Measurements from ENCODE around the gene FRMPD1. TPM values are rescaled to one million over a fixed set of nuclear protein-coding genes. Genes with fewer than 3 reads are reported as not detected.

FRMPD1 gene
- total RNA-seq, 1 donor from 2014 or later = 38.1 TPM

DNA sequence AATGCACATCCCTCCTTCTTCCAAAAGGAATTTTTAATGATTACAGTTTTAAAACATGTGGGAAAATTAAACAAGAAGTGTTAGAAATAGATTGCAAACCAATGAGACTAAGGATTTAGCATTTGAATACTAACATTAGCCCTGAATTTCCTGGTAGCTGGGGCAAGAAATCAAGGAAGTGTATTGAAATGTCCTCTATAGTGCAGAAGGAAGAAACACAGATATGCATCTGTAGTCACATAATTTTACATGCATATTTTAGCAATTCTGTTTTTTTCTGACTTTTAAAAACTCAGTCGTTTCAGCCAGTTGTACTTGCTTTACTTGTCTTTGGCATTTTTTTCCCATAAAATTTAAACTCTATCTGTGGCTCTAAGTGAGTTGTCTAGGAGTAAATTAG lies 45.8 kb downstream of the FRMPD1 start:
- Mint-ChIP-seq H3K9me3 (ENCODE audit: unreplicated experiment) (peaks cover 2% of the 10 kb centered on the region), H3K36me3 (ENCODE audit: unreplicated experiment) (no peaks in the 10 kb centered on the region), H3K27me3 (ENCODE audit: unreplicated experiment) (no peaks in the 10 kb centered on the region), H3K4me1 (ENCODE audit: low read depth, unreplicated experiment) (peaks cover 21% of the 10 kb centered on the region), H3K4me3 (ENCODE audit: unreplicated experiment) (no peak overlapping the region), H3K27ac (ENCODE audit: unreplicated experiment) (no peak overlapping the region)
- TF ChIP-seq, protein P1, sequence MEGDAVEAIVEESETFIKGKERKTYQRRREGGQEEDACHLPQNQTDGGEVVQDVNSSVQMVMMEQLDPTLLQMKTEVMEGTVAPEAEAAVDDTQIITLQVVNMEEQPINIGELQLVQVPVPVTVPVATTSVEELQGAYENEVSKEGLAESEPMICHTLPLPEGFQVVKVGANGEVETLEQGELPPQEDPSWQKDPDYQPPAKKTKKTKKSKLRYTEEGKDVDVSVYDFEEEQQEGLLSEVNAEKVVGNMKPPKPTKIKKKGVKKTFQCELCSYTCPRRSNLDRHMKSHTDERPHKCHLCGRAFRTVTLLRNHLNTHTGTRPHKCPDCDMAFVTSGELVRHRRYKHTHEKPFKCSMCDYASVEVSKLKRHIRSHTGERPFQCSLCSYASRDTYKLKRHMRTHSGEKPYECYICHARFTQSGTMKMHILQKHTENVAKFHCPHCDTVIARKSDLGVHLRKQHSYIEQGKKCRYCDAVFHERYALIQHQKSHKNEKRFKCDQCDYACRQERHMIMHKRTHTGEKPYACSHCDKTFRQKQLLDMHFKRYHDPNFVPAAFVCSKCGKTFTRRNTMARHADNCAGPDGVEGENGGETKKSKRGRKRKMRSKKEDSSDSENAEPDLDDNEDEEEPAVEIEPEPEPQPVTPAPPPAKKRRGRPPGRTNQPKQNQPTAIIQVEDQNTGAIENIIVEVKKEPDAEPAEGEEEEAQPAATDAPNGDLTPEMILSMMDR (IDR thresholded peaks at IDR 0.05; ENCODE audit: partially characterized antibody, unreplicated experiment) = no peak
- DNase-seq = no peak

DNA sequence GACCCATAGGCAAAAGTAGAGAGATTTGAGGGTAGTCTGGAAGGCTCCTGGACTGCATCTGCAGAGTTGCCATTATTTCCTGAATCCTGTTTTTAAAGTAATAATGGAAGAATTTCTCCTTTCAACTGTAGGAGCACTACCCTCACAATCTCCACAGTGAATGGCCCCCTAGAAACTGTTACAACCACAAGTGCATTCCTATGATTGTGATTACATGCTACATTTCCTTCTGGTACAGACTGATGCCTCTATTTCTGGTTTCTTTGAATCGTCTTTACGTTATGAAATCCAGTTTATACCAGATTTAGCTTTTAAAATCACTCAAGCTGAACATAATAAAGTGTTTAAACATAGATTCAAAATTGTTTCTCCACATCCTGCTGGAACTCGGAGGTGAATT lies 49.4 kb downstream of the FRMPD1 start:
- H3K9me3 Mint-ChIP-seq (ENCODE audit: unreplicated experiment) = no peaks in the 10 kb centered on the region
- peaks cover 2% of the 10 kb centered on the region for H3K4me1 Mint-ChIP-seq (ENCODE audit: low read depth, unreplicated experiment)
- H3K27me3 Mint-ChIP-seq (ENCODE audit: unreplicated experiment) = no peaks in the 10 kb centered on the region
- no peak overlapping the region for H3K4me3 Mint-ChIP-seq (ENCODE audit: unreplicated experiment)
- H3K36me3 Mint-ChIP-seq (ENCODE audit: unreplicated experiment) = no peaks in the 10 kb centered on the region
- no peak for DNase-seq
- TF ChIP-seq, protein P1 (IDR thresholded peaks at IDR 0.05; ENCODE audit: partially characterized antibody, unreplicated experiment) = no peak
- no peak overlapping the region for H3K27ac Mint-ChIP-seq (ENCODE audit: unreplicated experiment)

DNA sequence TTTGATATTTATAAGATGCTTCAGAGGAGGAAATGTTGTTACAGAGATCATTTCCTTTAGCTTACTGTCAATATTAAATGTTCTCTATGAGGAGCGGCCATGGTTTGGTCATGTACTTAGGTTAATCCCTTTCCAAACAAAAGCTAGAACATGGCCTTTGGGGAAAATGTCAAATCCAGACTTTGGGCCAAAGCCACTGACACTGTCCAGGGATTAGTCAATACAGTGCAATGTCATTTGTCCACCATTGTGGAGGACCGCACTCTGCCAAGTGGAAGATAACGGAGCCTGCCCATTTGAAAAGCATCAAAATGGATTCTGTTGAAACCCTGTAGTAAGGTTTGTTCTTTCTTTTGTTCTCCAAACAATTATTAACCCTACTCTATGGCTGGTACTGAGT lies 50.1 kb downstream of the FRMPD1 start:
- Mint-ChIP-seq H3K27ac (ENCODE audit: unreplicated experiment) (no peak overlapping the region), H3K27me3 (ENCODE audit: unreplicated experiment) (no peaks in the 10 kb centered on the region)

DNA sequence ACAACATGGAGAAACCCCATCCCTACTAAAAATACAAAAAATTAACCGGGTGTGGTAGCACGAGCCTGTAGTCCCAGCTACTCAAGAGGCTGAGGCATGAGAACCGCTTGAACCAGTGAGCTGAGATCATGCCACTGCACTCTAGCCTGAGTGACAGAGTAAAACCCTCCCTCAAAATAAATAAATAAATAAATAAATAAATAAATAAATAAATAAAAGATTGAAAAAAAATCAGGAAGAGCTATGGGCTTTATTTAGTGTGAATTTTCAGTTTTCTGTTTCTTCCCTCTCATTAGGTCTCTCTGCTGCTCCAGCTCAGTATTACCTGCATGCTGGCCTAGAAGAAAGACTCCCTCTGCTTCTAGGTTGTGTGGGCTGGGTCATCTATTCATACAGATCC lies 55.0 kb downstream of the FRMPD1 start:
- no peak overlapping the region for H3K27ac Mint-ChIP-seq (ENCODE audit: unreplicated experiment)
- TF ChIP-seq, protein P1 (IDR thresholded peaks at IDR 0.05; ENCODE audit: partially characterized antibody, unreplicated experiment) = no peak
- no peaks in the 10 kb centered on the region for H3K36me3 Mint-ChIP-seq (ENCODE audit: unreplicated experiment)
- peaks cover 5% of the 10 kb centered on the region for H3K4me1 Mint-ChIP-seq (ENCODE audit: low read depth, unreplicated experiment)
- no peak overlapping the region for H3K4me3 Mint-ChIP-seq (ENCODE audit: unreplicated experiment)
- H3K9me3 Mint-ChIP-seq (ENCODE audit: unreplicated experiment) = peaks cover 2% of the 10 kb centered on the region
- peaks cover 3% of the 10 kb centered on the region for H3K27me3 Mint-ChIP-seq (ENCODE audit: unreplicated experiment)
- no peak for DNase-seq

More for the DNA sequence above, 50.1 kb downstream of the FRMPD1 start:
- TF ChIP-seq, protein P1 (IDR thresholded peaks at IDR 0.05; ENCODE audit: partially characterized antibody, unreplicated experiment) = no peak
- DNase-seq = no peak
- Mint-ChIP-seq H3K9me3 (ENCODE audit: unreplicated experiment) (no peaks in the 10 kb centered on the region), H3K4me1 (ENCODE audit: low read depth, unreplicated experiment) (peaks cover 2% of the 10 kb centered on the region), H3K4me3 (ENCODE audit: unreplicated experiment) (no peak overlapping the region), H3K36me3 (ENCODE audit: unreplicated experiment) (no peaks in the 10 kb centered on the region)

DNA sequence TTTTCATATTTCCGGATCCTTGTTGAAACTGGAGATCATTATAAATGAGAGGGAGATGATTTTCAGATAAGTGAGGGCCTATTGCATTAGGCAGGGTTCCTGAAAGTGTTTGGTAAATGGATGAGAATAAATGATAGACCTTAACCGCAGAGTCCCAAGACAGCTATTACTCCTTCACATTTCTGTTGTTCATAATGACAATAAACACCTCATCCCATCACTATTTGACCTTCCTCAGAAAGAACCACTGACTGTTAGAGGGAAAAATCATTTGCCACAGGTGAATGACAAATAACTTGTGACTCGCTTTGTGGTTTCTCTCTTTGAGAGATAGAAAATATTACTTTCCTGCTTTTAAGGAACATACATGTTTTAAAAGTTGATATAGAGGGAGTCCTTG lies 55.5 kb downstream of the FRMPD1 start:
- H3K9me3 Mint-ChIP-seq (ENCODE audit: unreplicated experiment) = peaks cover 2% of the 10 kb centered on the region
- H3K36me3 Mint-ChIP-seq (ENCODE audit: unreplicated experiment) = no peaks in the 10 kb centered on the region
- H3K27me3 Mint-ChIP-seq (ENCODE audit: unreplicated experiment) = peaks cover 3% of the 10 kb centered on the region
- no peak overlapping the region for H3K27ac Mint-ChIP-seq (ENCODE audit: unreplicated experiment)
- TF ChIP-seq, protein P1 (IDR thresholded peaks at IDR 0.05; ENCODE audit: partially characterized antibody, unreplicated experiment) = no peak
- H3K4me1 Mint-ChIP-seq (ENCODE audit: low read depth, unreplicated experiment) = peaks cover 3% of the 10 kb centered on the region
- no peak overlapping the region for H3K4me3 Mint-ChIP-seq (ENCODE audit: unreplicated experiment)
- DNase-seq = no peak

Measured in glutamatergic neuron (in vitro differentiated cells).